Spinal cord (tissue), 10 donors: ENCODE data around the gene OLFM1. TPM values are rescaled to one million over a fixed set of nuclear protein-coding genes. Genes with fewer than 3 reads are reported as not detected.
A peak's percentile ranks its signal among the peaks of the same experiment; 100 is the strongest.
"Not testable (repeated sequence)": the region's sequence is repeated elsewhere in the genome, so short reads cannot be mapped to it uniquely, and the experiment has no call there.

ENCODE experiments used
- DNase-seq, 6 donors: peaks; one replicate each; pipeline versions ENCODE4 v3.0.0 to v3.0.0-alpha.2; 2013 to 2015; ENCODE audit warnings: low spot score in 6 of 6, low read depth in 4 of 6
- H3K27ac ChIP-seq: one replicate; pipeline ENCODE4 v1.5.1; 2013; ENCODE audit warnings: low read depth, low read length, control low read depth
- H3K27me3 ChIP-seq: one replicate; pipeline ENCODE4 v1.6.1; 2013; ENCODE audit warnings: low read length; ENCODE audit not compliant: control insufficient read depth, insufficient read depth
- H3K36me3 ChIP-seq: one replicate; pipeline ENCODE4 v1.6.1; 2013; ENCODE audit warnings: low read length; ENCODE audit not compliant: control insufficient read depth, insufficient read depth
- H3K4me1 ChIP-seq: one replicate; pipeline ENCODE4 v1.6.1; 2013; ENCODE audit warnings: low read length; ENCODE audit not compliant: control insufficient read depth, insufficient read depth
- H3K4me3 ChIP-seq: one replicate; pipeline ENCODE4 v1.5.1; 2013; ENCODE audit warnings: low read depth, low read length, control low read depth
- H3K9me3 ChIP-seq: one replicate; pipeline ENCODE4 v1.6.1; 2013; ENCODE audit warnings: low read length; ENCODE audit not compliant: control insufficient read depth, insufficient read depth
- WGBS: methylation state at CpG from one replicate; pipeline ENCODE4 v1.1.5; 2013; ENCODE audit warnings: missing lambda C conversion rate; ENCODE audit not compliant: insufficient coverage; 5-methylcytosine and 5-hydroxymethylcytosine counted together
- polyA plus RNA-seq, 2 donors: library from polyadenylated mRNA; unstranded; fragments of 120-200 nt; gene quantifications; one replicate each; pipeline ENCODE4 v1.2.1, GENCODE V29; 2013; ENCODE audit not compliant: insufficient read length in 2 of 2
- total RNA-seq, 2 donors: library from RNA; depleted of rRNA in 1 of 2; stranded (reverse); fragments of 120-200 nt in 1 of 2; fragments of >200 nt in 1 of 2; gene quantifications; one replicate each; pipeline versions ENCODE4 v1.2.3 to v1.2.4, GENCODE V29; 2013 to 2014
- donor health status: healthy.

The OLFM1 gene
- total and polyA plus RNA-seq, 4 donors: 52.5 to 321 (median 205) TPM

DNA sequence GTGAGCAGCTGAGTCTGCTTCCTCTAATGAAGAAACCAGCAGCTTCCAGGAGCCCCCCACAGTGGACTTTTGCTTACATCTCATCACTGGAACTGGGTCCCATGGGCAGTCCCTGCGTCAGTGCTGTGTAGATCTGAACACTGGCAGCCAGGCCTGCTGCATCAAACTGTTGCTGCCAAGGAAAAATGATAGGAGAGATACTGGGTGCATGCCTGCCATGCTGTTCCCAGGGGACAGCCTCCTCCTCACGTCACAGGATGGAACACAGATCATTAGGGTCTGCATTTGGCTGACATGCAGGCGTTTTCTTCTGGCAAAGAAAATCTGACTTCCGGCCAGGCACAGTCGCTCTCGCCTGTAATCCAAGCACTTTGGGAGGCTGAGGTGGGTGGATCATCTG lies 67.9 kb downstream of the OLFM1 start:
- no peaks in the 10 kb centered on the region for H3K36me3 ChIP-seq
- no peaks in the 10 kb centered on the region for H3K9me3 ChIP-seq
- no peak overlapping the region for H3K27ac ChIP-seq
- H3K4me1 ChIP-seq: peaks cover 12% of the 10 kb centered on the region
- H3K4me3 ChIP-seq: no peak overlapping the region
- H3K27me3 ChIP-seq: no peaks in the 10 kb centered on the region
- DNase-seq: no peak
- WGBS: 74% methylated on average over 6 of the region's 6 CpGs

GRCh38 chr9:135156525-135157510 lies 69.3 kb downstream of the OLFM1 start:
- WGBS: 43% methylated on average over 19 of the region's 20 CpGs
- H3K4me3 ChIP-seq: no peak overlapping the region
- H3K36me3 ChIP-seq: no peaks in the 10 kb centered on the region
- DNase-seq: peak in 3 of 6 donors; percentile 48 to 75 (median 48)
- no peaks in the 10 kb centered on the region for H3K27me3 ChIP-seq
- H3K4me1 ChIP-seq: peaks cover 12% of the 10 kb centered on the region
- H3K9me3 ChIP-seq: no peaks in the 10 kb centered on the region
- H3K27ac ChIP-seq: no peak overlapping the region

- 75% methylated on average over 9 of the region's 9 CpGs for WGBS
- H3K4me3 ChIP-seq: no peak overlapping the region
Measured at GRCh38 chr9:135157856-135158563, 70.5 kb downstream of the OLFM1 start.

DNA sequence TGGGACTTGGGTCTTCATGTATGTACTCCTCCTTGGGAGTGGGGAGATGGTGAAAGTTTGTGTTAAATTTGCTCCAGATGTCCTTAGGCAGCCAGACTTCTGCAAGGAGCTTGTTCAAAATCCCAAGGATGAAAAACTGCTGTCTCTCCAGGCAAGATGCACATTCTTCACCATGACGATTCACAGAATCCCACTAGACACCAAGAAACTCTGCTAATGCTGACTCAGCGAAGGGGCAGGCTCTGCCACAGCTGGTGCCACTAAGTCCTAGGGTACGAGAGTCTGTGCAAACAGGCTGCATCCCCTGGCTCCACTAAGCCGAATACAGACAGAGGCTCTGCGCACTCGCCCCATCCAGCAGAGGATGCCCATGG lies 71.1 kb downstream of the OLFM1 start:
- 65% methylated on average over 6 of the region's 6 CpGs for WGBS
- no peak for DNase-seq
- no peaks in the 10 kb centered on the region for H3K9me3 ChIP-seq
- H3K4me1 ChIP-seq: peaks cover 12% of the 10 kb centered on the region
- no peak overlapping the region for H3K4me3 ChIP-seq
- no peaks in the 10 kb centered on the region for H3K27me3 ChIP-seq
- no peak overlapping the region for H3K27ac ChIP-seq
- H3K36me3 ChIP-seq: no peaks in the 10 kb centered on the region

More at GRCh38 chr9:135157856-135158563, 70.5 kb downstream of the OLFM1 start:
- Histone ChIP-seq H3K36me3 (no peaks in the 10 kb centered on the region), H3K27me3 (no peaks in the 10 kb centered on the region), H3K4me1 (peaks cover 12% of the 10 kb centered on the region), H3K27ac (no peak overlapping the region), H3K9me3 (no peaks in the 10 kb centered on the region)
- no peak for DNase-seq

- 88% methylated on average over 11 of the region's 11 CpGs for whole genome bisulfite sequencing
Measured at GRCh38 chr9:135159801-135160200, 72.3 kb downstream of the OLFM1 start.

GRCh38 chr9:135160862-135161261 lies 73.4 kb downstream of the OLFM1 start:
- Histone ChIP-seq H3K9me3 (no peaks in the 10 kb centered on the region), H3K36me3 (no peaks in the 10 kb centered on the region), H3K27me3 (no peaks in the 10 kb centered on the region), H3K27ac (no peak overlapping the region), H3K4me1 (peaks cover 5% of the 10 kb centered on the region), H3K4me3 (no peak overlapping the region)
- 61% methylated on average over 3 of the region's 7 CpGs for WGBS
- no peak for DNase-seq

More at GRCh38 chr9:135159801-135160200, 72.3 kb downstream of the OLFM1 start:
- H3K4me1 ChIP-seq: peaks cover 5% of the 10 kb centered on the region
- H3K27ac ChIP-seq: no peak overlapping the region
- no peaks in the 10 kb centered on the region for H3K9me3 ChIP-seq
- no peak for DNase-seq
- no peaks in the 10 kb centered on the region for H3K27me3 ChIP-seq
- no peak overlapping the region for H3K4me3 ChIP-seq
- no peaks in the 10 kb centered on the region for H3K36me3 ChIP-seq

DNA sequence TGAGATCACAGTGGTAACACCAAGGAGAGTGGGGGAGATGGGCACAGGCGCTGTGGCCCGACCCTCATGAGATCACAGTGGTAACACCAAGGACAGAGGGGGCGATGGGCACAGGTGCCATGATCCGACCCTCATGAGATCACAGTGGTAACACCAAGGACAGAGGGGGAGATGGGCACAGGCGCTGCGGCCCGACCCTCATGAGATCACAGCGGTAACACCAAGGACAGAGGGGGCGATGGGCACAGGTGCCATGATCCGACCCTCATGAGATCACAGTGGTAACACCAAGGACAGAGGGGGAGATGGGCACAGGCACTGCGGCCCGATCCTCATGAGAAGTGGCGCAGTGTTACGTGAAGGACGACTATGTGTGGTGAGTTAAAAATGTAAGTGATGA lies 75.1 kb downstream of the OLFM1 start:
- WGBS: 98% methylated on average over 14 of the region's 15 CpGs
- H3K27me3 ChIP-seq, H3K4me3 ChIP-seq, H3K27ac ChIP-seq, H3K36me3 ChIP-seq, H3K9me3 ChIP-seq, H3K4me1 ChIP-seq, DNase-seq: not testable (repeated sequence)

GRCh38 chr9:135163023-135163780 lies 75.7 kb downstream of the OLFM1 start:
- 81% methylated on average over 8 of the region's 11 CpGs for WGBS
- Histone ChIP-seq H3K4me1 (peaks cover 3% of the 10 kb centered on the region), H3K4me3 (no peak overlapping the region), H3K27ac (no peak overlapping the region), H3K9me3 (no peaks in the 10 kb centered on the region), H3K36me3 (no peaks in the 10 kb centered on the region), H3K27me3 (no peaks in the 10 kb centered on the region)
- DNase-seq: no peak

DNA sequence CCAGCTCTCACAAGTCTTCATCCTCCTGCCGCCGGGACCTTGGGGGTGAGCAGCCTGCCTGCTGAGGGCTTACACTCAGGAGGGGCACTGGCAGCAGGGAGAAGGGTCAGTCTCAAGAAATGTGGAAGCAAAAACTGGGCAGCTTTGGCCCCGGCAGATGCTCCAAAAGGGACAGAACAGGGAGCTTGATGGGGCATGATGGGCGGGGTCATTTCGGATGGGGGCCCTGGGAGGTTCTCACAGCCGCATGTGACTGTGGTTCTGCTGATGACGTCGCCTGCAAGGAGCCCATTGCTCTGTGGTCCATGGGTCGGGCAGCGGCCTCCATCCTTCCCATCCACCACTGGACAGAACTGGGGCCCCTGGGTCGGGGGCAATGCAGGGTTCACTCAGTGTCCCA lies 76.6 kb downstream of the OLFM1 start:
- 89% methylated on average over 10 of the region's 11 CpGs for WGBS
- H3K4me1 ChIP-seq: peaks cover 8% of the 10 kb centered on the region
- no peak overlapping the region for H3K27ac ChIP-seq
- no peak for DNase-seq
- H3K9me3 ChIP-seq: no peaks in the 10 kb centered on the region
- no peaks in the 10 kb centered on the region for H3K27me3 ChIP-seq
- no peaks in the 10 kb centered on the region for H3K36me3 ChIP-seq
- H3K4me3 ChIP-seq: no peak overlapping the region
